GDM1 (cell line): ENCODE results near the gene ZBTB20.

Experiments used
- DNase-seq: peaks from one replicate; lab custom pipeline; 2025; lab: John Stamatoyannopoulos, UW

ZBTB20 gene

GRCh38 chr3:114627770-114628169, 519.3 kb downstream of the ZBTB20 start:
- DNase-seq = no peak

- DNase-seq = no peak
Observed at GRCh38 chr3:114626751-114627150, 520.3 kb downstream of the ZBTB20 start.

- DNase-seq = no peak
Observed at GRCh38 chr3:114624571-114625181, 522.4 kb downstream of the ZBTB20 start.

- no peak for DNase-seq
Observed at GRCh38 chr3:114624047-114624445, 523.0 kb downstream of the ZBTB20 start.

GRCh38 chr3:114623420-114624046, 523.6 kb downstream of the ZBTB20 start:
- no peak for DNase-seq

- no peak for DNase-seq
Observed at GRCh38 chr3:114622001-114622400, 525.1 kb downstream of the ZBTB20 start.

GRCh38 chr3:114619771-114620170, 527.3 kb downstream of the ZBTB20 start:
- no peak for DNase-seq

GRCh38 chr3:114615523-114616085, 531.5 kb downstream of the ZBTB20 start:
- no peak for DNase-seq

GRCh38 chr3:114609973-114610630, 537.0 kb downstream of the ZBTB20 start:
- DNase-seq = no peak

GRCh38 chr3:114608293-114608692, 538.8 kb downstream of the ZBTB20 start:
- no peak for DNase-seq

- DNase-seq = no peak
Observed at GRCh38 chr3:114606336-114606735, 540.8 kb downstream of the ZBTB20 start.

- DNase-seq = no peak
Observed at GRCh38 chr3:114600571-114600970, 546.5 kb downstream of the ZBTB20 start.

GRCh38 chr3:114597871-114598270, 549.2 kb downstream of the ZBTB20 start:
- no peak for DNase-seq

- DNase-seq = no peak
Observed at GRCh38 chr3:114597012-114597411, 550.1 kb downstream of the ZBTB20 start.

GRCh38 chr3:114596147-114596546, 550.9 kb downstream of the ZBTB20 start:
- DNase-seq = no peak

GRCh38 chr3:114595522-114596028, 551.5 kb downstream of the ZBTB20 start:
- DNase-seq = no peak

GRCh38 chr3:114590309-114591047, 556.6 kb downstream of the ZBTB20 start:
- no peak for DNase-seq

GRCh38 chr3:114587986-114588385, 559.1 kb downstream of the ZBTB20 start:
- DNase-seq = no peak

GRCh38 chr3:114586119-114586518, 561.0 kb downstream of the ZBTB20 start:
- no peak for DNase-seq

- DNase-seq = no peak
Observed at GRCh38 chr3:114585687-114586086, 561.4 kb downstream of the ZBTB20 start.

GRCh38 chr3:114584734-114585371, 562.2 kb downstream of the ZBTB20 start:
- no peak for DNase-seq

GRCh38 chr3:114582929-114583328, 564.2 kb downstream of the ZBTB20 start:
- DNase-seq = no peak
